ENCODE measurements around the gene ARPC5L.

The ARPC5L gene

GRCh38 chr9:124858330-124859046 is 3.4 kb upstream of the ARPC5L start:
- H3K27ac ChIP-seq = no peak overlapping the region
- peaks cover 7% of the 10 kb centered on the region for H3K27me3 ChIP-seq
- H3K4me3 ChIP-seq (ENCODE audit: low read depth in 1 of 2, low read length in 1 of 2) = no peak overlapping the region
- peaks cover 20 to 23% of the 10 kb centered on the region in 2 experiments for H3K4me1 ChIP-seq (ENCODE audit: control insufficient read depth in 1 of 2, insufficient read depth in 1 of 2, low read depth in 1 of 2, low read length in 1 of 2)
- TF ChIP-seq CTCF (IDR thresholded peaks at IDR 0.05) = no peak
- no peaks in the 10 kb centered on the region for H3K9me3 ChIP-seq
- peaks cover 37% of the 10 kb centered on the region for H3K36me3 ChIP-seq

GRCh38 chr9:124859803-124860581 is 1.9 kb upstream of the ARPC5L start:
- Histone ChIP-seq H3K4me3 (ENCODE audit: low read depth in 1 of 2, low read length in 1 of 2) (no peak overlapping the region), H3K27ac (no peak overlapping the region), H3K27me3 (no peaks in the 10 kb centered on the region), H3K9me3 (no peaks in the 10 kb centered on the region), H3K36me3 (peaks cover 37% of the 10 kb centered on the region), H3K4me1 (ENCODE audit: control insufficient read depth in 1 of 2, insufficient read depth in 1 of 2, low read depth in 1 of 2, low read length in 1 of 2) (peaks cover 19 to 23% of the 10 kb centered on the region in 2 experiments)
- TF ChIP-seq CTCF (IDR thresholded peaks at IDR 0.05) = no peak

- TF ChIP-seq CTCF (IDR thresholded peaks at IDR 0.05) = no peak
- Histone ChIP-seq H3K9me3 (no peaks in the 10 kb centered on the region), H3K36me3 (peaks cover 37% of the 10 kb centered on the region), H3K27ac (peak overlapping the region; percentile 78), H3K27me3 (no peaks in the 10 kb centered on the region), H3K4me1 (ENCODE audit: control insufficient read depth in 1 of 2, insufficient read depth in 1 of 2, low read depth in 1 of 2, low read length in 1 of 2) (peaks cover 19 to 23% of the 10 kb centered on the region in 2 experiments), H3K4me3 (ENCODE audit: low read depth in 1 of 2, low read length in 1 of 2) (peak overlapping the region; percentile 74 to 94)
Measured at GRCh38 chr9:124860582-124861341, 1.2 kb upstream of the ARPC5L start.

- Histone ChIP-seq H3K4me3 (ENCODE audit: low read depth in 1 of 2, low read length in 1 of 2) (no peak overlapping the region), H3K4me1 (ENCODE audit: control insufficient read depth in 1 of 2, insufficient read depth in 1 of 2, low read depth in 1 of 2, low read length in 1 of 2) (peaks cover 26 to 29% of the 10 kb centered on the region in 2 experiments), H3K9me3 (no peaks in the 10 kb centered on the region), H3K27me3 (no peaks in the 10 kb centered on the region), H3K27ac (no peak overlapping the region), H3K36me3 (peaks cover 17% of the 10 kb centered on the region)
- TF ChIP-seq CTCF (IDR thresholded peaks at IDR 0.05) = no peak
Measured at GRCh38 chr9:124863371-124863871, 1.5 kb downstream of the ARPC5L start.

Data from neutrophil (primary cell).